ENCODE measurements around the gene BORCS6.
A peak's percentile ranks its signal among the peaks of the same experiment; 100 is the strongest.

BORCS6 gene

DNA sequence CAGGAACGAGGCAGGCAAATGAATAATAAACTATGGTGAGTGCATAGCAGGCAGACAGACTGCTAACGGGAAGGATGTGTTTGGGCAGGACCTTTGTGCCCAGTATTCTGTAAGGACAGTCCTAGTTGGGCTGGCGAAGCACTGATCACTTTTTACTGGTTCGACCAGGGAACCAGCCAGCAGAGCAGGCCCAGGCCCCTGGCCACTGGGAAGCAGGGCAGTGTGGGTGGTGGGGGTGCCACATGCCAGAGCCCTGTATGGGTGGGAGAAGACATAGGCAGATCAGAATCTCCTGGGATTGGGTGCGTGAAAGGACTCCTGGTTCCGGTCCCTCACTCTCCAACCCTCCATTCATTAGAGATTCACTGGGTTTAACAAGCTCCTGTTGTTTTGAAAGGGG lies 23.2 kb downstream of the BORCS6 start:
- no peaks in the 10 kb centered on the region for H3K27me3 Mint-ChIP-seq
- H3K9me3 Mint-ChIP-seq, result no peaks in the 10 kb centered on the region
- H3K4me1 Mint-ChIP-seq (ENCODE audit: low read depth), result peaks cover 33% of the 10 kb centered on the region
- DNase-seq, result no peak
- H3K27ac Mint-ChIP-seq, result no peak overlapping the region
- peaks cover 3% of the 10 kb centered on the region for H3K36me3 Mint-ChIP-seq (ENCODE audit: low read depth)
- no peak overlapping the region for H3K4me3 Mint-ChIP-seq

DNA sequence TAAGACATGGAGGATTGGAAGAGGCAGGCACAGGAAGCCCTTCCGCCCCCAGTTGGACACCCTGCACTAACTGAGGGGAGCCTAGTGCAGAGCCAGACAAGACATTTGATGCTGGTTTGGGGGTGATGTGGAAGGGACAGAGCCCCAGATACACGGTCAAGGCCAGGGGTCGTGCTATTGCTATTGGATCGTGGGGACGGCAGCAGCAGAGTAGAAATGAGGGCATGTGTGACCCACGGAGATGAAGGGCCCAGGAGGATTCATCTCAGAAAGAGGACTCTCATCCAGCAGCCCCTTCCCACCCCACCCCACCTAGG lies 25.2 kb downstream of the BORCS6 start:
- Mint-ChIP-seq H3K36me3 (ENCODE audit: low read depth) (peaks cover 22% of the 10 kb centered on the region), H3K4me3 (peak overlapping the region; percentile 82), H3K27ac (peak overlapping the region; percentile 98), H3K4me1 (ENCODE audit: low read depth) (peaks cover 47% of the 10 kb centered on the region), H3K27me3 (no peaks in the 10 kb centered on the region), H3K9me3 (no peaks in the 10 kb centered on the region)
- peak; percentile 44 for DNase-seq

DNA sequence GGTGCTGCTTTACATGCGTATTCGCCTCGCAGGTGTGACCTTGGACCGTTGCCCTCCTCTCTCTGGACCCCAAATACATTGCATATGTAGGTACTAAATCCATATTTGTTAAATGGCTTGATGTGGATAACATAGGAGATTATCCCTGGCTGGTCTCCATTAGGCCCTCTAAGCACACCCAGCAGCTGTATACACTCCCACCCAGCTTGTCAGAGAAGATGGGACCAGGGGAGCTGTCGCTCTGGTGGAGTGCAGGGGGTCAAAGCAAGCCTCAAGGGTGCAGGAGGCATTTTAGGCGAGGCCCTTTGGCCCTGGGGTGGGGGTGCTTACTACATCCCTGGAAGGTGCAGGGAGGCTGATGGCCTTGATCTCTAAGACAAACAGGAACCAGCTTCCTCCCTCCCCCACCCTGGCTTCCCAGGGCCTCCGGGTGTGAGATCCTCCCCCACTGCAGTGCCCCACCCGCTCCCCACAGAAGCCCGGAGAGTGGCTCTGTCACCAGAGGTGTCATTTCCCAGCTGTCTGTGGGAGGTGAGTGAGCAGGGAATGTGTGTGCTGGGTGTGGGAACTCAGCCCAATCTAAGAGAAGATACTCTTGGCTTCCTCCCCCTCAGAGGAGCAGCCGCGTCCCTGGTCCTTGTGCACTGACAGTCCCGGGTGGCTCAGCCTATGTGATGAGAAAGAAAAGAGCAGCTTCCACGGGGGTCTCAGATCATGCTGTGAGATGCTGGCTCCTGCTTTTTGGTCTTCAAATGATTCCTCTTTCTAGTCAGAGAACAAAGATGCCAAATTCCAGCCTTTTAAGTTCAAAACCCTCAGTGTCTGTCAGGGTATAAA lies 25.8 kb downstream of the BORCS6 start:
- Mint-ChIP-seq H3K9me3 (no peaks in the 10 kb centered on the region), H3K4me1 (ENCODE audit: low read depth) (peaks cover 53% of the 10 kb centered on the region), H3K36me3 (ENCODE audit: low read depth) (peaks cover 28% of the 10 kb centered on the region), H3K4me3 (peak overlapping the region; percentile 82), H3K27me3 (no peaks in the 10 kb centered on the region), H3K27ac (peak overlapping the region; percentile 98)
- DNase-seq, result peak; percentile 82

DNA sequence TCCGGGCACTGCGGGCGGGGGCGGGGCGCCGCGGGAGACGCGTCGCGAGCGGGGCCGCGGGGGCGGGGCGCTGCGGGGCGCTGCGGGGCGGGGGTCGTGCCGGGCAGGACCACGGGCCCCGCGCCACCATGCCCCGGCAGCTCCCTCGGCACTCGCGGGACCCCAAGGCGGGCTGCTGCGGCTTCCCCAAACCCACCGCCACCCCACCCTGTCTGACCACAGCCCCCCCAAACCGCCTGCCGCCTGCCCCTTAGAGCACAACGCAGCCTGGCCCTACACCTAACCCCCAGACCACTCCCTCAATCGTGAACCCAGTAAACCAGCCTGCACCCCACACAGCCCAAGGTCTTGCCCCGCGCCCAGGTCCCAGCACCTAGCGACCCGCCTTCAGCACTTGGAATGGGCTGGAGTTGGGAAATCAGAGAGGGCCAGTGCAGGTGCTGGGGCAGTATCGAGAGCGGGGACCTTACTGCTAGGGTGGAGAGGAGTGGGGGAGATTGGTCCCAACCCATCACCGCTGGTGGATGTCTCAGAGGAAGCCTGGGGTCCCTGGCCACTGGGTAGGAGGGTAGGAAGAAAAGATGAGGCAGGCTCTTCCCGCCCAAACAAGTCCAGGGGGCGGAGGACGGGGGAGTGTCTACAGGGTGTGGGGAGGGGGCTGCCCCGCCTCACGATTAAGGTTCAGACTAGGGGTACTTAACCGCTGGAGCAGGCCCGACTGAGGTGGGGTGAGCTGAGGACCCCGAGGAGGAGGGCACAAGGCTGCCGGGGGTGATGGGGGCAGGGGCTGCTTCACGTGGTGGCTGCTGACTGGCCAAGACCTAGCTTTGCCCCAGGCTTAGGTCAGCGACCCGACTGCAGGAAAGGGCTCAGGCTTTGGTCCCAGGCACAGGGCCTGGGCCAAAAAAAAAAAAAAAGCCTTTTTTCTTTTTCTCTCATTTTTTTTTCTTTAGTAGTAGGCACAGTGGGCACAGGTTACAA lies 26.7 kb downstream of the BORCS6 start:
- Mint-ChIP-seq H3K27me3 (no peaks in the 10 kb centered on the region), H3K27ac (peak overlapping the region; percentile 98)
- peak; percentile 69 for DNase-seq

DNA sequence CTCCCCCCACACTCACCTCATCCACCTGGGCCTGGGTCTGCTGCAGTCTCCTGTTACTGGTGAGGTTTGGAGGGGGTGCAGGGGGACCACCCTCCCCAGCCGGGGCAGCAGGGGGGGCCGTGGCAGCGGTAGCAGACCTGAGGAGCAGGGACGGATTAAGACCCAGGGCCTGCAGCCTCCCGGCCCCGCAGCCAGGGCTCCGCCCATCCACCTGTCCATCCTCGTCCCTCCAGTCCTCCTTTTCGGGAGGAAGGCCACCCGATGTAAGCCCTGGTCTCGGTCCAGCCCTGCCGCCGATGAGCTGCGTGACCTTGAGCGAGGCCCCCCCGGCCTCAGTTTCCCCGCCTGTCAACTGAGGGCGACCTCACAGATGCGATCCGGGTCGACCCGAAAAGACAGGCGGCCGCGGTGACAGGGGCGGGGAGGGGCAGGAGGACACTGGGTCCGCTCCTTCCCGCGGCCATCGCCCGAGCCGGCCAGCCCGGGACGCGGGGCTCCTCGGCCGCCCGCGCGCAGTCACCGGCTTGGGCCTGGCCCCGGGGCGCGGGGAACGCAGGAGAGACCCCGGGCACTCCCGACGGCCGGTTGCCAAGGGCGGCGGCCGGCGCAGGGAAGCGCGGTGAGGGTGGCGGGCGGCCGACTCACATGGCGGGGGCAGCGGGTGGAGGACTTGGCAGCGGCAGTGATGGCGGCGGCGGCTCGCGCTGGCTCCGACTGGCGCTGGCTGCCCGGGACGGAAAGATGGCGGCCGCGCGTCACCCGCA lies 27.6 kb downstream of the BORCS6 start, which contains the start of gene VAMP2:
VAMP2 (minus strand) TSS at position 716 of the 764 bp plus-strand sequence; CDS start at position 647, 69 bp downstream.
- DNase-seq, result peak; percentile 88
- Mint-ChIP-seq H3K27me3 (no peaks in the 10 kb centered on the region), H3K4me1 (ENCODE audit: low read depth) (peaks cover 61% of the 10 kb centered on the region), H3K4me3 (peak within 1 kb of the TSS; percentile 87), H3K36me3 (ENCODE audit: low read depth) (peaks cover 40% of the 10 kb centered on the region), H3K27ac (peak within 1 kb of the TSS; percentile 98), H3K9me3 (no peaks in the 10 kb centered on the region)

More for the DNA sequence above, 26.7 kb downstream of the BORCS6 start:
- Mint-ChIP-seq H3K9me3 (no peaks in the 10 kb centered on the region), H3K4me1 (ENCODE audit: low read depth) (peaks cover 60% of the 10 kb centered on the region), H3K36me3 (ENCODE audit: low read depth) (peaks cover 36% of the 10 kb centered on the region), H3K4me3 (peak overlapping the region; percentile 87)

DNA sequence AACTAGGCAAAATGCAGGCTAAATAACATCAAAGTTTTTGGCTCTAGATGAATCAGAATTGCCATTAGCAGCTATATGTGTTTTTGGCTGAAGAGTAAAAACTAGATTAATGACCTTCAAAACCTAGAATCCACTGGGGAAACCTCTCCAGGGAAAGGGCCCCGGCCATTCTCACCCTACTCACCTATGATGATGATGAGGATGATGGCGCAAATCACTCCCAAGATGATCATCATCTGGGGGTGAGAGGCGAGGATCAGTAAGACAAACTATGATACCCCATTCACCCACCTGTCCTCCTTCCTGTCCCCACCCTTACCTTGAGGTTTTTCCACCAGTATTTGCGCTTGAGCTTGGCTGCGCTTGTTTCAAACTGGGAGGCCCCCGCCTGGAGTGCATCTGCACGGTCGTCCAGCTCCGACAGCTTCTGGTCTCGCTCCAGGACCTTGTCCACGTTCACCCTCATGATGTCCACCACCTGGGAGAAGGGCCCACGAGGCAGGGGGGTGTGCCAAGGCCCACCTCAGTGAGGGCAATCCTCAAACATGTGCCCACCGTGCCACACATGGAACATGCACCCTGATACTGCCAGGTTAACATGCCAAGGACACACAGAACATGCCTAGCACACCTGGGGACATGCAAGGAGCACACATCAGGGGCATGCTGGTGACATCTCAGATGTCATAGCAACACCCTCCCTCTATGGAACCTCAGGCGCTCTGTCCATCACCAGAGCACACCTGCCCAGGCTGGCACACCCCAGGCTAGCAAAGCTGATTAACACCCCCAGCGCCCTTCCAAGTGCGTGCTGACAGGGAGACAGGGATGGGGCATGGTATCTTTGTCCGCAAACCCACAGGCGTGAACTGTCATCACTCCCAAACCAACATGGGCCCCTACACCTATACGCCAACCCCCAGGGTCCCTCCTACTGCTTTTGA lies 28.4 kb downstream of the BORCS6 start:
- peaks cover 40% of the 10 kb centered on the region for H3K36me3 Mint-ChIP-seq (ENCODE audit: low read depth)
- peak overlapping the region; percentile 87 for H3K4me3 Mint-ChIP-seq
- H3K9me3 Mint-ChIP-seq, result no peaks in the 10 kb centered on the region
- H3K27ac Mint-ChIP-seq, result peak overlapping the region; percentile 95
- peaks cover 59% of the 10 kb centered on the region for H3K4me1 Mint-ChIP-seq (ENCODE audit: low read depth)
- DNase-seq, result peak; percentile 42
- H3K27me3 Mint-ChIP-seq, result no peaks in the 10 kb centered on the region

DNA sequence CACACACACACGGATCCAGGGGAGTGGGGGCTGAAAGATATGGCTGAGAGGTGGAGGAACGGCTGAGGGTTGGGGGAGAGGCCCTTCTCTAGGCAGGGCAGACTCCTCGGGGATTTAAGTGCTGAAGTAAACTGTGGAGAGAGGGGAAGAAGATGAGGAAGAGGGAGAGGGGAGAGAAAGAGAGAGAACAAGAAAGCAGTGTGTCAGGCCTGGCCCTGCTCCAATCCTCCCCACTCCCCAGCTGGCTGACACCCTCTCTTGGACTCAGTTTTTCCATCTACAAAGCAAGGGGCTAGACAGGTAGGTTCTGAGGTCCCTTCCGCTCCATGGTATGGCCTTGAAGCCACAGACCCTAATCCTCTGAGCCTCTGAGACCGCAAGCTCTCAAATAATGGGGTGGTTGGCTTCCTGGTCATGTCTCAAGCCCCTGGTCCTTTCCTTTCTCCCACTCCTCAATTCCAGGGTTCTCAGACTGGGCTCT lies 29.2 kb downstream of the BORCS6 start:
- no peaks in the 10 kb centered on the region for H3K27me3 Mint-ChIP-seq
- H3K4me1 Mint-ChIP-seq (ENCODE audit: low read depth), result peaks cover 57% of the 10 kb centered on the region
- H3K9me3 Mint-ChIP-seq, result no peaks in the 10 kb centered on the region
- H3K27ac Mint-ChIP-seq, result peak overlapping the region; percentile 95
- no peak for DNase-seq
- peak overlapping the region; percentile 87 for H3K4me3 Mint-ChIP-seq
- peaks cover 40% of the 10 kb centered on the region for H3K36me3 Mint-ChIP-seq (ENCODE audit: low read depth)

DNA sequence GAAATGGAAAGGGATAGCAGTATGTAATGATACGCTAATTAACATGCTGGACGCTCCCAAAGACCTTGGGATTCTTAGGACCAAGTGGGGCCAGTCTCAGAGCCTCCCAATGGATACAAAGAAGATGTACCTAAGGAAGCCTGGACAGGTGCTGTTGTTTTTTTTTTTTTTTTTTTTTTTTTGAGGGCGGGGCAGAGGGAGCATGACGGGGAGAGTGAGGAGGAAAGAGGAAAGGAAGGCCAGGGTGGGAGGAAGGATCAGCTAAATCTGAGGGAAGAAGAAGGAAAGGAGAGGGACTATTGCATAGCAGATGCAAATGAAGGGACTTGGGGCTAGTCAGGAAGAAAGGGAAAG lies 29.8 kb downstream of the BORCS6 start:
- Mint-ChIP-seq H3K27ac (peak overlapping the region; percentile 92), H3K9me3 (no peaks in the 10 kb centered on the region), H3K4me1 (ENCODE audit: low read depth) (peaks cover 57% of the 10 kb centered on the region), H3K27me3 (no peaks in the 10 kb centered on the region), H3K4me3 (peak overlapping the region; percentile 40), H3K36me3 (ENCODE audit: low read depth) (peaks cover 40% of the 10 kb centered on the region)
- no peak for DNase-seq

DNA sequence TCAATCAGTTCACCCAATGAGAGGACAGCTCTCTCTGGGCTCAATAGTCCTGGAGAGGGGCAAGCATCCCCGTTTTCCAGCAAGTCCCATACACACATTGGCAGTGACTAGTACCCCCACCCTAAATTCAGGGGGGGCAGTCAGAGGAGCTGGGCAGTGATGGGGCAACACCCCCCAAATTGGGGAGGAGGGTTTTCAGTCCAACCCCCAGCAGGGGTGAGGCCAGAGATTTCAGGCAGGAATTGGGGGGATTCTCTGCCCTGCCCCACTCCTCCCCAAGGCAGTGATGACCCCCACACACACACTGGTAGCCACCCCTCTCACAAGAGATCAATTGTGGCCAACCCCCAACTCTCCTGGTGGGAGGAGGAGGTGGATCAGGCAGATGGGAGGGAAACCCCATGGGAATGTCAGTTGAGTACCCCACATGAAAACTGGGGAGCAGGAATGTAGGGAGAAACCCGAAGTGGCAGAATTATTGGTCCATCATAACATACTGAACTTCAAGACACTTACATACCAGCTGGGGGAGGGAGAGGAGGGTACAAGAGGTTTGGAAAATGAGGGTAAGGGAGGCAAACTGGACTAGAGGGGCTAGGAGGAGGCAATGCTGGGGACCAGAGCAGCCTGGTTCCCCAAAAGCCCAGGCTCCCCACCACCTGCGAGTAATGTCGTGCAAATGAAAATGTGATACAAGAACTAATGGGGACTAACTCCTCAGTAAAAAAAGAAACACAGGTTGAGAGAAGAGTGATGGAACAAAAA lies 30.3 kb downstream of the BORCS6 start:
- Mint-ChIP-seq H3K27me3 (no peaks in the 10 kb centered on the region), H3K4me1 (ENCODE audit: low read depth) (peaks cover 51% of the 10 kb centered on the region), H3K9me3 (no peaks in the 10 kb centered on the region), H3K4me3 (peak overlapping the region; percentile 40), H3K36me3 (ENCODE audit: low read depth) (peaks cover 40% of the 10 kb centered on the region), H3K27ac (peak overlapping the region; percentile 92)
- DNase-seq, result no peak

DNA sequence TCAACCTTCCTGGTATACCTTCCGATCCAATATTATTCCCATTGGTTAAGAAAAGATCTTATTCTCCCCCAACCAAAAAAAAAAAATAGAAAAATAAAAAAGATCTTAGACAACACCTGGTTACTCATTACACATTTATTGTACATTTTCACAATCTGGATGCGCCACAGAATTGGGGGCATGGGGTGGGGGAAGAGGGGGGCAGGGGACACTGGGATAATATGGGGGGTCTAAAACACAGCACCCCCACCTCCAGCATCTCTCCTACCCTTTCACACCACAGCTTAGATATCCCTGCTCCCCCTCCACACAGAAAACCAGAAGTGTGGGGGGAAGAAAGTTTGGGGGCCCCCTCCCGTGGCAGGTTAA lies 31.0 kb downstream of the BORCS6 start:
- Mint-ChIP-seq H3K9me3 (no peaks in the 10 kb centered on the region), H3K4me3 (peak overlapping the region; percentile 37), H3K36me3 (ENCODE audit: low read depth) (peaks cover 40% of the 10 kb centered on the region), H3K27ac (peak overlapping the region; percentile 92), H3K27me3 (no peaks in the 10 kb centered on the region), H3K4me1 (ENCODE audit: low read depth) (peaks cover 45% of the 10 kb centered on the region)
- DNase-seq, result no peak

DNA sequence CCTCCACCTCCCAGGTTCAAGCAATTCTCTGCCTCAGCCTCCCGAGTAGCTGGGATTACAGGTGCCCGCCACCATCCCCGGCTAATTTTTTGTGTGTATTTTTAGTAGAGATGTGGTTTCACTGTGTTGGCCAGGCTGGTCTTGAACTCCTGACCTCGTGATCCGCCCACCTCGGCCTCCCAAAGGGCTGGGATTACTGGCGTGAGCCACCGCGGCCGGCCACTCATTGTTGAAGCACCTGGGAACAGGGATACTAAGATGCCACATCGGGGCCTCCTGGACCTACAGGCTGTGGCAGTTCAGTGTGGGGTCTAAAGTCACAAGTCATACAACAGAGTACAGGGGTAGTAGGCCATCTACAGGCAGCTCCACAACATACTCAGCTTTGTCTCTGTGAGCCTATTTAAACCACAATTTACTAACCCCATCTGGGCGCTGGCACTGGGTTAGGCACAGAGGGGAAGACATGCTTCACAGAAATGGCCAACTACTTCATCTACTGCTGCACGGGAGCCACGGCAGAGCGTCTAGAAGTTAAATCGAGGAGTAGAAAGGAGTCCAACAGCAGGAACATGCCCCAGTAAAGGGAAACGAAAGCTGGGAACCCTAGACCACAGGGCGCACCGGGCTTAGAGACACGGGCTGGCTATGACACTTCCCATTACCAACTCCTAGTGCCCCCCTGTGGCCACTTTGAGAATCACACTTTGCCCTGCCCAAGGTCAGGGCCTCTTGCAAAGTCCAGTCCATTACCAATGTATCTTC lies 31.5 kb downstream of the BORCS6 start:
- Mint-ChIP-seq H3K4me1 (ENCODE audit: low read depth) (peaks cover 42% of the 10 kb centered on the region), H3K27me3 (no peaks in the 10 kb centered on the region), H3K27ac (peak overlapping the region; percentile 91), H3K4me3 (peak overlapping the region; percentile 37), H3K36me3 (ENCODE audit: low read depth) (peaks cover 40% of the 10 kb centered on the region), H3K9me3 (no peaks in the 10 kb centered on the region)
- peak; percentile 88 for DNase-seq

DNA sequence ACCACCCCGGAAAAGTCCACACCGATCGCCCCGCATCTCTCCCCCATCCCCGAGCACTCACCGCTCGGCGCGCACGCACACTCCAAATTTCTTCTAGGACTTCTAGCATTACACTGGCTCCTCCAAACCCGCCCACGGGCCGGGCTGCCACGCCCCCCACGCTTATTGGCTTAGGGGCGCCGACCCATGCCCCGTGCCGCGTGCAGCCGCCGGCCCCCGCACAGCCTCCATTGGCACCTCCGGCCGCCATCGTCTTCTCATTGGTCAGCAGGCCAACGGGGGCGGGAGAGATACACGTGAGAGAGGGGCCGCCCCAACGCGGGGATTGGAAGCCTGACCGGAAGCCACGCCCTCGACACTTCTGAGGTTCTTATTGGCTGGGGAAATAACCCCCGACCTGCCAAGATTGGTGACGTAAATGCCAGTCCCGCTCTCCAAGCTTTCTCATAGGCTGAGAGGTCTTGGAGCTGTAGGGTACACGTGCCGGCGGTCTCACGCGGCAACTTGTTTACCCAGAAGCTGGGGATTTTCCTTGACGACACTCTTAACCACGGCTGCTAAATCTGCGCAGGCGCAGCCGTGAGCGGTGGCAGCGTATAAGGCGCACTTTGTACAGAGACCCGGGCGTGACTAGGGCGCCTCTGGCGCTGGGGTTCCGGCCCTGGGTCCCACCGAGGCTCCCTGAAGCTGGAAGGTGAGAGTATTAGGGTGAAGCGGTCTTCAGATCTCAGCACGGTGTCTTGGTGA lies 33.6 kb downstream of the BORCS6 start:
- no peak overlapping the region for H3K27ac Mint-ChIP-seq
- H3K36me3 Mint-ChIP-seq (ENCODE audit: low read depth), result peaks cover 40% of the 10 kb centered on the region
- H3K4me1 Mint-ChIP-seq (ENCODE audit: low read depth), result peaks cover 51% of the 10 kb centered on the region

More for the DNA sequence above, 33.6 kb downstream of the BORCS6 start:
- DNase-seq, result peak; percentile 99
- Mint-ChIP-seq H3K9me3 (no peaks in the 10 kb centered on the region), H3K4me3 (no peak overlapping the region), H3K27me3 (no peaks in the 10 kb centered on the region)
